ENCODE results near the gene SLC2A9. TPM values are rescaled to one million over a fixed set of nuclear protein-coding genes. Genes with fewer than 3 reads are reported as not detected.

SLC2A9 gene
- total RNA-seq, 1 donor from 2014 or later, result 3.1 TPM

DNA sequence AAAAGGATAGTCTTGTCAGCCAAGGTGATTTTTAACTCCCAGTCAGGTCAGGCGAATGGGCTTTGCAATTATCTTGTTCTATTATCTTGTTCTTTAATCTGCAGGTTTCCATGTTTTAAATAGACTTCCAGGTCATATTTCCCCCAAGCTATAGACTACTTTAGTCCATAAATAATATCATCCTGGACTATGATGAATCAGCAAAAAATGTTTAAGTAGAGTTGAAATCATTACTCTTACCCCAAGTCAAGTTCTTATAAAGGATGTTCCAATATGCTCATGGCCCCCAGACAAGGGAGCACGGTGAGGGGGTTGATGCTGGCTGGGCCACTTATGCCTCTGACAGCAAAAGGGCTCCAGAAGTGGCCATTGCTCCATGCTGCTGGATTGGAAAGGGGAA, 75.1 kb downstream of the SLC2A9 start:
- Mint-ChIP-seq H3K36me3 (ENCODE audit: insufficient read depth) (no peaks in the 10 kb centered on the region), H3K4me3 (ENCODE audit: low read depth) (no peak overlapping the region), H3K27ac (no peak overlapping the region), H3K27me3 (no peaks in the 10 kb centered on the region), H3K9me3 (ENCODE audit: low read depth) (no peaks in the 10 kb centered on the region), H3K4me1 (ENCODE audit: low read depth) (peaks cover 14% of the 10 kb centered on the region)
- TF ChIP-seq CTCF (IDR thresholded peaks at IDR 0.05; ENCODE audit: unreplicated experiment), result no peak
- no peak for DNase-seq (ENCODE audit: low spot score, unreplicated experiment)

- H3K27ac Mint-ChIP-seq, result no peak overlapping the region
These were observed 76.6 kb downstream of the SLC2A9 start for GRCh38 chr4:9944431-9945425.

GRCh38 chr4:9943761-9944160, 77.5 kb downstream of the SLC2A9 start:
- Mint-ChIP-seq H3K27me3 (no peaks in the 10 kb centered on the region), H3K27ac (no peak overlapping the region), H3K9me3 (ENCODE audit: low read depth) (no peaks in the 10 kb centered on the region), H3K36me3 (ENCODE audit: insufficient read depth) (no peaks in the 10 kb centered on the region), H3K4me3 (ENCODE audit: low read depth) (no peak overlapping the region), H3K4me1 (ENCODE audit: low read depth) (peaks cover 12% of the 10 kb centered on the region)
- no peak for DNase-seq (ENCODE audit: low spot score, unreplicated experiment)
- no peak for TF ChIP-seq CTCF (IDR thresholded peaks at IDR 0.05; ENCODE audit: unreplicated experiment)

More at GRCh38 chr4:9944431-9945425, 76.6 kb downstream of the SLC2A9 start:
- peaks cover 14% of the 10 kb centered on the region for H3K4me1 Mint-ChIP-seq (ENCODE audit: low read depth)
- no peak for TF ChIP-seq CTCF (IDR thresholded peaks at IDR 0.05; ENCODE audit: unreplicated experiment)
- H3K36me3 Mint-ChIP-seq (ENCODE audit: insufficient read depth), result no peaks in the 10 kb centered on the region
- H3K27me3 Mint-ChIP-seq, result no peaks in the 10 kb centered on the region
- no peak for DNase-seq (ENCODE audit: low spot score, unreplicated experiment)
- no peak overlapping the region for H3K4me3 Mint-ChIP-seq (ENCODE audit: low read depth)
- no peaks in the 10 kb centered on the region for H3K9me3 Mint-ChIP-seq (ENCODE audit: low read depth)

DNA sequence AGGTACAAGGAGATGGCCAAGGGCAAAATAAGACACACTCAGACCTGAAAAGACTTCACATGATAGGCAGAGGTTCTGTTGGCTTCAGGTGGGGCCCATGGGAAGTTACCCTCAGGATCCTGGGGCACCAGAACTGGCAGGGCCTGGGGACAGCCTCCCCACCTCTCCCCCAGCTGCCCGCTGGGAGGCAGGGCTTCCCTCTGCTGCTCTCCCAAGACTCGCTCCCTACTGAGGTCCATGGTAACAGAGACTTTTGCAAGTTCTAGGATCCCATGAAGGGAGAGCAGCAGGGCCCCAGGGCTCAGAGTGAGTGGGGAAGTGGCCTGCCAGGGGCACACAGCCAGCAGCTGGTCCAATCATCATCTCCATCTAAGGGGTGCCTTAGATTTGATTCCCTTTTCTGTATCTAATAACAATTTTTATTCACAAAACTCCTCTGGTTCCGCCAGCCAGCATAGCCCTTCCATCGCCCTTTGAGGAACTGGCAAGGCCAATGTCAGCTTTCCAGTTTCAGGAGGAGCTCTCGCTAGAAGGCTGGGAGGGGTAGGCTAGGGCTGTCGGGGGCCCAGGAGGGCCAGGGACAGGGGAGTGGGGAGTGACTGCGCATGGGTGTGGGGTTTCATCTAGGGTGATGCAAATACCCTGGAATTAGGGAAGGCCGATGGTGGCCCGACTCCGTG, 78.2 kb downstream of the SLC2A9 start:
- Mint-ChIP-seq H3K9me3 (ENCODE audit: low read depth) (no peaks in the 10 kb centered on the region), H3K27ac (no peak overlapping the region), H3K4me1 (ENCODE audit: low read depth) (peaks cover 11% of the 10 kb centered on the region), H3K27me3 (no peaks in the 10 kb centered on the region), H3K4me3 (ENCODE audit: low read depth) (no peak overlapping the region), H3K36me3 (ENCODE audit: insufficient read depth) (no peaks in the 10 kb centered on the region)
- DNase-seq (ENCODE audit: low spot score, unreplicated experiment), result no peak
- no peak for TF ChIP-seq CTCF (IDR thresholded peaks at IDR 0.05; ENCODE audit: unreplicated experiment)

- Mint-ChIP-seq H3K9me3 (ENCODE audit: low read depth) (no peaks in the 10 kb centered on the region), H3K4me1 (ENCODE audit: low read depth) (peaks cover 3% of the 10 kb centered on the region), H3K36me3 (ENCODE audit: insufficient read depth) (no peaks in the 10 kb centered on the region), H3K27ac (no peak overlapping the region), H3K27me3 (no peaks in the 10 kb centered on the region), H3K4me3 (ENCODE audit: low read depth) (no peak overlapping the region)
- TF ChIP-seq CTCF (IDR thresholded peaks at IDR 0.05; ENCODE audit: unreplicated experiment), result no peak
- no peak for DNase-seq (ENCODE audit: low spot score, unreplicated experiment)
These were observed 79.2 kb downstream of the SLC2A9 start for GRCh38 chr4:9942139-9942538.

All from progenitor cell of endocrine pancreas (in vitro differentiated cells).